ENCODE data around the gene C1RL.

DNA sequence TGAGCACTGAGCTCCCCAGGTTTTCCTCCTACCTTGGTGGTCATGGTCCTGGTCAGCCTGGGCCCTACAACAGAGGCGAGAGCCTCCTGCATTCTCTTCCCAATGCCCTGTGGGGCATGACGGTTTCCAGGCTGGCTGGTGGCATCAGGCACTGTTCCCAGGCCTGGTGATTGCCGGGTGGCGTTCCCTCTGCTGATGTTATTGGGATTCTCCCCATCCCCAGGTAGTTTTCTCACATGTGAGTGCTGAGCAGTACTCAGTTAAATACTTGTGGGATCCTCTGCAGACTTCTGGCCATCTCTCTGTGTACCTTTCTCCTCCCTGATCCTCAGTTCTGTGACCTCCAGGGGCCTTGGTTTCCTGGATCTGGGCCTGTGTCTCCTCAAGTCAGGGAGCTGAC is 32.5 kb downstream of the C1RL start:
- TF ChIP-seq, protein P1, sequence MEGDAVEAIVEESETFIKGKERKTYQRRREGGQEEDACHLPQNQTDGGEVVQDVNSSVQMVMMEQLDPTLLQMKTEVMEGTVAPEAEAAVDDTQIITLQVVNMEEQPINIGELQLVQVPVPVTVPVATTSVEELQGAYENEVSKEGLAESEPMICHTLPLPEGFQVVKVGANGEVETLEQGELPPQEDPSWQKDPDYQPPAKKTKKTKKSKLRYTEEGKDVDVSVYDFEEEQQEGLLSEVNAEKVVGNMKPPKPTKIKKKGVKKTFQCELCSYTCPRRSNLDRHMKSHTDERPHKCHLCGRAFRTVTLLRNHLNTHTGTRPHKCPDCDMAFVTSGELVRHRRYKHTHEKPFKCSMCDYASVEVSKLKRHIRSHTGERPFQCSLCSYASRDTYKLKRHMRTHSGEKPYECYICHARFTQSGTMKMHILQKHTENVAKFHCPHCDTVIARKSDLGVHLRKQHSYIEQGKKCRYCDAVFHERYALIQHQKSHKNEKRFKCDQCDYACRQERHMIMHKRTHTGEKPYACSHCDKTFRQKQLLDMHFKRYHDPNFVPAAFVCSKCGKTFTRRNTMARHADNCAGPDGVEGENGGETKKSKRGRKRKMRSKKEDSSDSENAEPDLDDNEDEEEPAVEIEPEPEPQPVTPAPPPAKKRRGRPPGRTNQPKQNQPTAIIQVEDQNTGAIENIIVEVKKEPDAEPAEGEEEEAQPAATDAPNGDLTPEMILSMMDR (IDR thresholded peaks at IDR 0.05; ENCODE audit: insufficient read depth, low read length, poor library complexity, severe bottlenecking): no peak
- no peak for TF ChIP-seq EZH2phosphoT487 (conservative IDR thresholded peaks at IDR 0.05; ENCODE audit: low read length)
